Measurements from ENCODE around the gene PTCRA. TPM values are rescaled to one million over a fixed set of nuclear protein-coding genes. Genes with fewer than 3 reads are reported as not detected.
A peak's percentile ranks its signal among the peaks of the same experiment; 100 is the strongest.

The PTCRA gene
- total and polyA plus RNA-seq, 2 experiments from 2014 or later: not detected

DNA sequence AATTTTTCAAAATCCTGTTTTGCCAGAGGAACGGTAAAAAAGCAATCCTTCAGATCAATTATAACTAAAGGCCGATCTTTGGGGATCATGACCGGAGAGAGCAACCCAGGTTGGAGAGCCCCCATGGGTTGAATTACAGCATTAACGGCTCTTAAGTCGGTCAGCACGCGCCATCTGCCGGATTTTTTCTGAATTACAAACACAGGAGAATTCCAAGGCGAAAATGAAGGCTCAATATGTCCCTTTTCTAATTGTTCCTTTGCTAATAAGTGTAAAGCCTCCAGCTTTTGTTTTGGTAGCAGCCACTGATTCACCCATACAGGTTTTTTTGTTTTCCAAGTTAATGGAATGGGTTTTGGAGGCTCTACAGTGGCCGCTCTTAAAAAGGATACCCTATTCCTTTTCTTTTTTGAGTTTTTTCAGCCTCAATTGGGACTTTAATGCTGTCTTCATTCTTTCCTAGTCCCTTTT lies 16.9 kb upstream of the PTCRA start:
- Histone ChIP-seq H3K4me3 (no peak overlapping the region), H3F3A (replicated peaks; ENCODE audit: low read depth) (0 out of 2 replicates have a peak, but pooled peaks cover 3% of the 10 kb centered on the region), H3K9me2 (ENCODE audit: insufficient read depth) (no peaks in the 10 kb centered on the region), H3K27me3 (ENCODE audit: insufficient read depth) (no peaks in the 10 kb centered on the region), H3K4me2 (peak overlapping the region; percentile 47; the same call in 1 of the 2 replicates), H3K27ac (ENCODE audit: low read depth) (0 out of 2 replicates have a peak overlapping the region, but pooled peaks have one; percentile 35), H3K36me3 (ENCODE audit: insufficient read depth) (no peaks in the 10 kb centered on the region), H3K4me1 (ENCODE audit: insufficient read depth) (peaks cover 20% of the 10 kb centered on the region), H3K79me2 (replicated peaks; ENCODE audit: insufficient read depth) (no peaks in the 10 kb centered on the region), H4K20me1 (replicated peaks; ENCODE audit: insufficient read depth) (no peaks in the 10 kb centered on the region), H2AFZ (peak overlapping the region; percentile 82; the same call in 1 of the 2 replicates)
- no peak for ATAC-seq
- H3K9me3 Mint-ChIP-seq: no peaks in the 10 kb centered on the region
- H3K4me1 Mint-ChIP-seq: peaks cover 33% of the 10 kb centered on the region
- H3K27ac Mint-ChIP-seq: no peak overlapping the region
- H3K4me3 Mint-ChIP-seq: peak overlapping the region; percentile 47; the same call in 2 of the 3 replicates
- TF ChIP-seq, protein P1, sequence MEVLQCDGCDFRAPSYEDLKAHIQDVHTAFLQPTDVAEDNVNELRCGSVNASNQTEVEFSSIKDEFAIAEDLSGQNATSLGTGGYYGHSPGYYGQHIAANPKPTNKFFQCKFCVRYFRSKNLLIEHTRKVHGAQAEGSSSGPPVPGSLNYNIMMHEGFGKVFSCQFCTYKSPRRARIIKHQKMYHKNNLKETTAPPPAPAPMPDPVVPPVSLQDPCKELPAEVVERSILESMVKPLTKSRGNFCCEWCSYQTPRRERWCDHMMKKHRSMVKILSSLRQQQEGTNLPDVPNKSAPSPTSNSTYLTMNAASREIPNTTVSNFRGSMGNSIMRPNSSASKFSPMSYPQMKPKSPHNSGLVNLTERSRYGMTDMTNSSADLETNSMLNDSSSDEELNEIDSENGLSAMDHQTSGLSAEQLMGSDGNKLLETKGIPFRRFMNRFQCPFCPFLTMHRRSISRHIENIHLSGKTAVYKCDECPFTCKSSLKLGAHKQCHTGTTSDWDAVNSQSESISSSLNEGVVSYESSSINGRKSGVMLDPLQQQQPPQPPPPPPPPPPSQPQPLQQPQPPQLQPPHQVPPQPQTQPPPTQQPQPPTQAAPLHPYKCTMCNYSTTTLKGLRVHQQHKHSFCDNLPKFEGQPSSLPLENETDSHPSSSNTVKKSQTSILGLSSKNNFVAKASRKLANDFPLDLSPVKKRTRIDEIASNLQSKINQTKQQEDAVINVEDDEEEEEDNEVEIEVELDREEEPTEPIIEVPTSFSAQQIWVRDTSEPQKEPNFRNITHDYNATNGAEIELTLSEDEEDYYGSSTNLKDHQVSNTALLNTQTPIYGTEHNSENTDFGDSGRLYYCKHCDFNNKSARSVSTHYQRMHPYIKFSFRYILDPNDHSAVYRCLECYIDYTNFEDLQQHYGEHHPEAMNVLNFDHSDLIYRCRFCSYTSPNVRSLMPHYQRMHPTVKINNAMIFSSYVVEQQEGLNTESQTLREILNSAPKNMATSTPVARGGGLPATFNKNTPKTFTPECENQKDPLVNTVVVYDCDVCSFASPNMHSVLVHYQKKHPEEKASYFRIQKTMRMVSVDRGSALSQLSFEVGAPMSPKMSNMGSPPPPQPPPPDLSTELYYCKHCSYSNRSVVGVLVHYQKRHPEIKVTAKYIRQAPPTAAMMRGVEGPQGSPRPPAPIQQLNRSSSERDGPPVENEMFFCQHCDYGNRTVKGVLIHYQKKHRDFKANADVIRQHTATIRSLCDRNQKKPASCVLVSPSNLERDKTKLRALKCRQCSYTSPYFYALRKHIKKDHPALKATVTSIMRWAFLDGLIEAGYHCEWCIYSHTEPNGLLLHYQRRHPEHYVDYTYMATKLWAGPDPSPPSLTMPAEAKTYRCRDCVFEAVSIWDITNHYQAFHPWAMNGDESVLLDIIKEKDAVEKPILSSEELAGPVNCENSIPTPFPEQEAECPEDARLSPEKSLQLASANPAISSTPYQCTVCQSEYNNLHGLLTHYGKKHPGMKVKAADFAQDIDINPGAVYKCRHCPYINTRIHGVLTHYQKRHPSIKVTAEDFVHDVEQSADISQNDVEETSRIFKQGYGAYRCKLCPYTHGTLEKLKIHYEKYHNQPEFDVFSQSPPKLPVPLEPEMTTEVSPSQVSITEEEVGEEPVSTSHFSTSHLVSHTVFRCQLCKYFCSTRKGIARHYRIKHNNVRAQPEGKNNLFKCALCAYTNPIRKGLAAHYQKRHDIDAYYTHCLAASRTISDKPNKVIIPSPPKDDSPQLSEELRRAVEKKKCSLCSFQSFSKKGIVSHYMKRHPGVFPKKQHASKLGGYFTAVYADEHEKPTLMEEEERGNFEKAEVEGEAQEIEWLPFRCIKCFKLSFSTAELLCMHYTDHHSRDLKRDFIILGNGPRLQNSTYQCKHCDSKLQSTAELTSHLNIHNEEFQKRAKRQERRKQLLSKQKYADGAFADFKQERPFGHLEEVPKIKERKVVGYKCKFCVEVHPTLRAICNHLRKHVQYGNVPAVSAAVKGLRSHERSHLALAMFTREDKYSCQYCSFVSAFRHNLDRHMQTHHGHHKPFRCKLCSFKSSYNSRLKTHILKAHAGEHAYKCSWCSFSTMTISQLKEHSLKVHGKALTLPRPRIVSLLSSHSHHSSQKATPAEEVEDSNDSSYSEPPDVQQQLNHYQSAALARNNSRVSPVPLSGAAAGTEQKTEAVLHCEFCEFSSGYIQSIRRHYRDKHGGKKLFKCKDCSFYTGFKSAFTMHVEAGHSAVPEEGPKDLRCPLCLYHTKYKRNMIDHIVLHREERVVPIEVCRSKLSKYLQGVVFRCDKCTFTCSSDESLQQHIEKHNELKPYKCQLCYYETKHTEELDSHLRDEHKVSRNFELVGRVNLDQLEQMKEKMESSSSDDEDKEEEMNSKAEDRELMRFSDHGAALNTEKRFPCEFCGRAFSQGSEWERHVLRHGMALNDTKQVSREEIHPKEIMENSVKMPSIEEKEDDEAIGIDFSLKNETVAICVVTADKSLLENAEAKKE (CRISPR knock-in tag; IDR thresholded peaks at IDR 0.05): no peak
- TF ChIP-seq, protein P2, sequence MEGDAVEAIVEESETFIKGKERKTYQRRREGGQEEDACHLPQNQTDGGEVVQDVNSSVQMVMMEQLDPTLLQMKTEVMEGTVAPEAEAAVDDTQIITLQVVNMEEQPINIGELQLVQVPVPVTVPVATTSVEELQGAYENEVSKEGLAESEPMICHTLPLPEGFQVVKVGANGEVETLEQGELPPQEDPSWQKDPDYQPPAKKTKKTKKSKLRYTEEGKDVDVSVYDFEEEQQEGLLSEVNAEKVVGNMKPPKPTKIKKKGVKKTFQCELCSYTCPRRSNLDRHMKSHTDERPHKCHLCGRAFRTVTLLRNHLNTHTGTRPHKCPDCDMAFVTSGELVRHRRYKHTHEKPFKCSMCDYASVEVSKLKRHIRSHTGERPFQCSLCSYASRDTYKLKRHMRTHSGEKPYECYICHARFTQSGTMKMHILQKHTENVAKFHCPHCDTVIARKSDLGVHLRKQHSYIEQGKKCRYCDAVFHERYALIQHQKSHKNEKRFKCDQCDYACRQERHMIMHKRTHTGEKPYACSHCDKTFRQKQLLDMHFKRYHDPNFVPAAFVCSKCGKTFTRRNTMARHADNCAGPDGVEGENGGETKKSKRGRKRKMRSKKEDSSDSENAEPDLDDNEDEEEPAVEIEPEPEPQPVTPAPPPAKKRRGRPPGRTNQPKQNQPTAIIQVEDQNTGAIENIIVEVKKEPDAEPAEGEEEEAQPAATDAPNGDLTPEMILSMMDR (conservative IDR thresholded peaks at IDR 0.05; ENCODE audit: low read depth in 2 of 2): peak; percentile 79 to 85
- TF ChIP-seq ZNF331 (CRISPR knock-in tag; IDR thresholded peaks at IDR 0.05; ENCODE audit: low read depth): no peak
- no peak for TF ChIP-seq JUNB (IDR thresholded peaks at IDR 0.05; ENCODE audit: unreplicated experiment)
- TF ChIP-seq STAT1 (IDR thresholded peaks at IDR 0.05; ENCODE audit: unreplicated experiment): no peak
- no peak for TF ChIP-seq EZH2phosphoT487 (IDR thresholded peaks at IDR 0.05; ENCODE audit: unreplicated experiment)
- TF ChIP-seq NANOG (IDR thresholded peaks at IDR 0.05; ENCODE audit: borderline replicate concordance): no peak
- DNase-seq (ENCODE audit: low spot score): peak; percentile 92
- peaks cover 8% of the 10 kb centered on the region for H3K27me3 Mint-ChIP-seq (ENCODE audit: insufficient read depth, low read depth, poor library complexity)
- H3K36me3 Mint-ChIP-seq (ENCODE audit: low read depth): no peaks in the 10 kb centered on the region
